K562 (cell line): Measurements from ENCODE around the gene OSGEP. TPM values are rescaled to one million over a fixed set of nuclear protein-coding genes. Genes with fewer than 3 reads are reported as not detected.

Source experiments
- ARID3A ChIP-seq: IDR thresholded peaks from 2 replicates; pipeline ENCODE4 v1.6.1; 2012; ENCODE audit warnings: low read depth, low read length, improper control_type of control experiment, borderline replicate concordance
- FOXK2 ChIP-seq, 2 experiments: fragments of 450-650 bp; IDR thresholded peaks in 1 of 2; conservative IDR thresholded peaks in 1 of 2; 2 replicates each; pipeline ENCODE4 v1.6.1; 2016; ENCODE audit warnings: low read depth in 2 of 2, mild to moderate bottlenecking in 1 of 2
- HBP1 ChIP-seq: fragments of 450-650 bp; formaldehyde crosslinking; IDR thresholded peaks from 2 replicates; pipeline ENCODE4 v1.4.0; 2022; ENCODE audit warnings: missing genetic modification characterization
- NELFE ChIP-seq: IDR thresholded peaks from 2 replicates; pipeline ENCODE4 v1.6.1; 2011; ENCODE audit warnings: mild to moderate bottlenecking; ENCODE audit not compliant: insufficient read depth, insufficient read length
- NRF1 ChIP-seq, 2 experiments: fragments of 450-650 bp; IDR thresholded peaks in 1 of 2; conservative IDR thresholded peaks in 1 of 2; 2 replicates each; pipeline ENCODE4 v1.6.1; 2014; ENCODE audit warnings: mild to moderate bottlenecking in 2 of 2
- POLR2AphosphoS2 ChIP-seq: IDR thresholded peaks from 2 replicates; pipeline ENCODE4 v1.6.1; 2012; ENCODE audit warnings: low read length, improper control_type of control experiment
- SMARCE1 ChIP-seq: fragments of 450-650 bp; IDR thresholded peaks from 2 replicates; pipeline ENCODE4 v1.7.1; 2016; ENCODE audit warnings: mild to moderate bottlenecking
- SOX6 ChIP-seq: fragments of 450-650 bp; IDR thresholded peaks from 2 replicates; pipeline ENCODE4 v1.6.1; 2014; ENCODE audit warnings: mild to moderate bottlenecking
- U2AF2 ChIP-seq: fragments of 200-400 bp; formaldehyde crosslinking; optimal IDR thresholded peaks from 2 replicates; pipeline ENCODE3; 2017; ENCODE audit warnings: low read depth, mild to moderate bottlenecking, low read length
- ZBTB17 ChIP-seq: fragments of 450-650 bp; formaldehyde crosslinking; IDR thresholded peaks from 2 replicates; pipeline ENCODE4 v1.4.0; 2020; ENCODE audit warnings: mild to moderate bottlenecking
- ZBTB40 ChIP-seq, 2 experiments: fragments of 450-650 bp in 1 of 2; sonication (generic) in 1 of 2; formaldehyde crosslinking in 1 of 2; IDR thresholded peaks; 2 replicates each; pipeline versions ENCODE4 v1.7.1 to v1.9.0; 2016 to 2022; ENCODE audit warnings: inconsistent platforms in 1 of 2, mild to moderate bottlenecking in 1 of 2, missing genetic modification reagents in 1 of 2
- ZNF445 ChIP-seq: fragments of 250-450 bp; sonication (Bioruptor Pico); IDR thresholded peaks from 2 replicates; pipeline ENCODE4 v1.4.0; 2020; ENCODE audit warnings: low read depth, mild to moderate bottlenecking, moderate library complexity
- ZNF707 ChIP-seq: fragments of 250-450 bp; sonication (Bioruptor Pico); conservative IDR thresholded peaks from 2 replicates; pipeline ENCODE4 v1.8.0; 2022; ENCODE audit warnings: inconsistent platforms, mild to moderate bottlenecking, moderate library complexity
- ZNF764 ChIP-seq: fragments of 250-450 bp; sonication (Bioruptor Pico); IDR thresholded peaks from 2 replicates; pipeline ENCODE4 v1.4.0; 2020; ENCODE audit warnings: low read depth, mild to moderate bottlenecking, moderate library complexity
- polyA plus RNA-seq, 8 experiments: library from polyadenylated mRNA; depleted of rRNA in 4 of 8; stranded (reverse) in 5 of 8; unstranded in 3 of 8; fragments of >200 nt; fragmentation: Nextera tagmentation in 2 of 8; fragmentation: Illumina TruSeq in 1 of 8; extraction: Ambion mirVana in 2 of 8; extraction: Trizol in 1 of 8; gene quantifications; 2 replicates each; pipeline versions ENCODE4 v1.2.1 to v1.2.3, GENCODE V29; 2011 to 2014; ENCODE audit warnings: inconsistent platforms in 1 of 8, missing spikeins in 1 of 8
- total RNA-seq, 7 experiments: library from RNA; depleted of rRNA in 6 of 7; stranded (reverse); fragments of >200 nt in 6 of 7; fragmentation: Illumina TruSeq in 2 of 7; extraction: Trizol in 2 of 7; gene quantifications; 2 replicates each; pipeline versions ENCODE4 v1.2.1 to v1.2.3, GENCODE V29; 2011 to 2021; ENCODE audit warnings: low replicate concordance in 1 of 7

OSGEP gene
- total and polyA plus RNA-seq, 9 of the 15 experiments (the other 6 are each of a cell fraction or from before 2014, with no cell fraction given), result 32.1 to 59.2 (median 44.1) TPM

GRCh38 chr14:20461225-20462141, 6.9 kb upstream of the OSGEP start, which contains the start of gene PIP4P1 (continued):
- TF ChIP-seq ARID3A (no peak), POLR2AphosphoS2 (peak; percentile 67; the same call in 1 of the 2 replicates), FOXK2 (conservative IDR thresholded peaks at IDR 0.05 in 1 of 2, IDR thresholded peaks at IDR 0.05 in 1 of 2; ENCODE audit: low read depth in 2 of 2) (peak; percentile 93 to 97), ZBTB40 (IDR thresholded peaks at IDR 0.05) (no peak), ZBTB40 (CRISPR knock-in tag; IDR thresholded peaks at IDR 0.05) (no peak), U2AF2 (no peak), SMARCE1 (no peak), NELFE (no peak), HBP1 (CRISPR knock-in tag) (no peak), ZNF445 (no peak), ZNF764 (no peak), ZNF707 (CRISPR knock-in tag) (no peak), NRF1 (conservative IDR thresholded peaks at IDR 0.05 in 1 of 2, IDR thresholded peaks at IDR 0.05 in 1 of 2) (peak; percentile 93 to 94), ZBTB17 (CRISPR knock-in tag) (no peak), SOX6 (peak; percentile 84)
